Medulla oblongata (tissue), 1 donor: Measurements from ENCODE around the gene ANKRD39.

Source experiments
- DNase-seq: peaks from one replicate; pipeline ENCODE4 v3.0.0-alpha.2; 2015; ENCODE audit errors: extremely low spot score

ANKRD39 gene

GRCh38 chr2:96826546-96827278 lies 31.1 kb downstream of the ANKRD39 start:
- DNase-seq: no peak

- DNase-seq: no peak
Measured at GRCh38 chr2:96825057-96825456, 32.8 kb downstream of the ANKRD39 start.

GRCh38 chr2:96824079-96824870 lies 33.5 kb downstream of the ANKRD39 start:
- no peak for DNase-seq

- no peak for DNase-seq
Measured at GRCh38 chr2:96823198-96823597, 34.6 kb downstream of the ANKRD39 start.

- no peak for DNase-seq
Measured at GRCh38 chr2:96822786-96823185, 35.0 kb downstream of the ANKRD39 start.

GRCh38 chr2:96821113-96821675 lies 36.6 kb downstream of the ANKRD39 start:
- no peak for DNase-seq

- no peak for DNase-seq
Measured at GRCh38 chr2:96819876-96820511, 37.8 kb downstream of the ANKRD39 start.

GRCh38 chr2:96819128-96819875 lies 38.5 kb downstream of the ANKRD39 start:
- DNase-seq: no peak

- no peak for DNase-seq
Measured at GRCh38 chr2:96817882-96818281, 39.9 kb downstream of the ANKRD39 start.

GRCh38 chr2:96816836-96817702 lies 40.7 kb downstream of the ANKRD39 start:
- no peak for DNase-seq

- peak; percentile 97 for DNase-seq
Measured at GRCh38 chr2:96816127-96816835, 41.5 kb downstream of the ANKRD39 start, which contains the start of gene CNNM3. TSS of gene CNNM3 (plus strand) at chr2:96816268. CDS start at chr2:96816278, 10 bp downstream.

- DNase-seq: peak; percentile 29
Measured at GRCh38 chr2:96815326-96816126, 42.3 kb downstream of the ANKRD39 start.

GRCh38 chr2:96813656-96814055 lies 44.2 kb downstream of the ANKRD39 start:
- DNase-seq: no peak

- DNase-seq: no peak
Measured at GRCh38 chr2:96811917-96812316, 45.9 kb downstream of the ANKRD39 start.

GRCh38 chr2:96810783-96811192 lies 47.0 kb downstream of the ANKRD39 start:
- DNase-seq: no peak

GRCh38 chr2:96809951-96810782 lies 47.6 kb downstream of the ANKRD39 start:
- DNase-seq: no peak

- DNase-seq: no peak
Measured at GRCh38 chr2:96809216-96809882, 48.5 kb downstream of the ANKRD39 start.
